Breast epithelium (tissue), 3 donors: Measurements from ENCODE around the gene UNC5A.

Source experiments
- CTCF ChIP-seq, 3 donors: fragments of 450-650 bp; IDR thresholded peaks; one replicate each; pipeline ENCODE4 v1.5.1; 2016 to 2017; ENCODE audit warnings: antibody characterized with exemption in 3 of 3, mild to moderate bottlenecking in 3 of 3, moderate library complexity in 3 of 3
- POLR2AphosphoS5 ChIP-seq, 3 donors: sonication (generic); formaldehyde crosslinking; IDR thresholded peaks; one replicate each; pipeline ENCODE4 v1.6.1; 2017; ENCODE audit warnings: antibody characterized with exemption in 3 of 3

- no peak for TF ChIP-seq CTCF (IDR thresholded peaks at IDR 0.05)
- no peak for TF ChIP-seq POLR2AphosphoS5 (IDR thresholded peaks at IDR 0.05)
Measured at GRCh38 chr5:176770431-176770830, 39.9 kb upstream of the UNC5A start.
